WTC11 (cell line): ENCODE results near the gene PARM1. TPM values are rescaled to one million over a fixed set of nuclear protein-coding genes. Genes with fewer than 3 reads are reported as not detected.
A peak's percentile ranks its signal among the peaks of the same experiment; 100 is the strongest.

Experiments
- ATAC-seq: fragments of 200-7000 bp; cut with Tn5 transposase; 2 replicates; pipeline ENCODE4 v1.10.0; 2021; ENCODE audit warnings: mild to moderate bottlenecking, moderate library complexity
- CTCF ChIA-PET: fragments of 300-600 bp; sonication (Branson Sonifier 250); formaldehyde crosslinking; loops from one replicate; lab custom pipeline; 2021; ENCODE audit warnings: antibody characterized with exemption; lab: Charles Lee
- POLR2A ChIA-PET: fragments of 350-600 bp; sonication (Branson Sonifier 250); formaldehyde crosslinking; loops from one replicate; lab custom pipeline; 2021; ENCODE audit warnings: antibody characterized with exemption; lab: Charles Lee
- DNase-seq: peaks from one replicate; pipeline ENCODE4 v3.0.0; 2021; ENCODE audit warnings: low spot score
- H3K27ac Mint-ChIP-seq: 2 replicates; pipeline ENCODE4 v1.8.0; 2021; ENCODE audit warnings: mixed read lengths
- H3K27me3 Mint-ChIP-seq: 2 replicates; pipeline ENCODE4 v1.8.0; 2021; ENCODE audit warnings: low read depth, mild to moderate bottlenecking, moderate library complexity, mixed read lengths
- H3K36me3 Mint-ChIP-seq: 2 replicates; pipeline ENCODE4 v1.8.0; 2021; ENCODE audit warnings: mixed read lengths
- H3K4me1 Mint-ChIP-seq: 2 replicates; pipeline ENCODE4 v1.8.0; 2022; ENCODE audit warnings: mixed read lengths
- H3K4me3 Mint-ChIP-seq: 2 replicates; pipeline ENCODE4 v1.8.0; 2021; ENCODE audit warnings: mild to moderate bottlenecking, moderate library complexity, mixed read lengths
- H3K9me3 Mint-ChIP-seq: 2 replicates; pipeline ENCODE4 v1.8.0; 2021; ENCODE audit warnings: mixed read lengths
- ESRRA ChIP-seq: sonication (generic); formaldehyde crosslinking; IDR thresholded peaks from 2 replicates; pipeline ENCODE4 v1.8.1; 2022; ENCODE audit warnings: mild to moderate bottlenecking, missing genetic modification reagents, borderline replicate concordance
- ETV6 ChIP-seq: sonication (generic); formaldehyde crosslinking; IDR thresholded peaks from 2 replicates; pipeline ENCODE4 v1.8.1; 2022; ENCODE audit warnings: mild to moderate bottlenecking, missing genetic modification reagents
- JAZF1 ChIP-seq: fragments of 250-450 bp; sonication (Bioruptor Pico); IDR thresholded peaks from 2 replicates; pipeline ENCODE4 v1.9.0; 2021; ENCODE audit warnings: moderate library complexity, mild to moderate bottlenecking, inconsistent platforms
- JUN ChIP-seq: sonication (generic); formaldehyde crosslinking; IDR thresholded peaks from 2 replicates; pipeline ENCODE4 v1.8.0; 2023; ENCODE audit warnings: mild to moderate bottlenecking, missing genetic modification reagents
- MXD4 ChIP-seq: fragments of 250-450 bp; sonication (Bioruptor Pico); IDR thresholded peaks from 2 replicates; pipeline ENCODE4 v1.8.0; 2021; ENCODE audit warnings: mild to moderate bottlenecking, moderate library complexity, borderline replicate concordance
- MYBL2 ChIP-seq: sonication (generic); formaldehyde crosslinking; IDR thresholded peaks from 2 replicates; pipeline ENCODE4 v1.8.1; 2023; ENCODE audit warnings: mild to moderate bottlenecking, moderate library complexity, missing genetic modification reagents
- NFATC4 ChIP-seq: fragments of 250-450 bp; sonication (Bioruptor Pico); IDR thresholded peaks from 2 replicates; pipeline ENCODE4 v1.9.0; 2021; ENCODE audit warnings: mild to moderate bottlenecking
- RORB ChIP-seq: fragments of 250-450 bp; sonication (Bioruptor Pico); IDR thresholded peaks from 2 replicates; pipeline ENCODE4 v1.9.0; 2021; ENCODE audit warnings: mild to moderate bottlenecking
- SOX15 ChIP-seq: fragments of 250-450 bp; sonication (Bioruptor Pico); IDR thresholded peaks from 2 replicates; pipeline ENCODE4 v1.9.0; 2021; ENCODE audit warnings: mild to moderate bottlenecking
- SP1 ChIP-seq: sonication (generic); formaldehyde crosslinking; conservative IDR thresholded peaks from 2 replicates; pipeline ENCODE4 v1.8.1; 2022; ENCODE audit warnings: missing genetic modification reagents
- TEAD1 ChIP-seq: sonication (generic); formaldehyde crosslinking; IDR thresholded peaks from 2 replicates; pipeline ENCODE4 v1.8.0; 2022; ENCODE audit warnings: mild to moderate bottlenecking, missing genetic modification reagents
- ZNF232 ChIP-seq: sonication (generic); formaldehyde crosslinking; IDR thresholded peaks from 2 replicates; pipeline ENCODE4 v1.8.0; 2022; ENCODE audit warnings: mild to moderate bottlenecking, missing genetic modification reagents
- ZNF396 ChIP-seq: fragments of 250-450 bp; sonication (Bioruptor Pico); IDR thresholded peaks from 2 replicates; pipeline ENCODE4 v1.8.0; 2021; ENCODE audit warnings: mild to moderate bottlenecking, moderate library complexity, borderline replicate concordance
- total RNA-seq: library from RNA; stranded (reverse); gene quantifications from 3 replicates; pipeline ENCODE4 v1.2.3, GENCODE V29; 2021
- TF ChIP-seq, protein P1 (sequence below): fragments of 200-600 bp; IDR thresholded peaks from 2 replicates; pipeline ENCODE4 v1.8.0; 2022; ENCODE audit warnings: antibody characterized with exemption
- TF ChIP-seq, protein P2 (sequence below): sonication (generic); formaldehyde crosslinking; IDR thresholded peaks from 2 replicates; pipeline ENCODE4 v1.8.1; 2022; ENCODE audit warnings: mild to moderate bottlenecking, moderate library complexity, missing genetic modification reagents
- TF ChIP-seq, protein P3 (sequence below): fragments of 250-450 bp; sonication (Bioruptor Pico); IDR thresholded peaks from 2 replicates; pipeline ENCODE4 v1.9.0; 2021; ENCODE audit warnings: mild to moderate bottlenecking, borderline replicate concordance
- TF ChIP-seq, protein P4 (sequence below): fragments of 250-450 bp; sonication (Bioruptor Pico); IDR thresholded peaks from 2 replicates; pipeline ENCODE4 v1.8.0; 2021; ENCODE audit warnings: mild to moderate bottlenecking
- TF ChIP-seq, protein P5 (sequence below): sonication (generic); formaldehyde crosslinking; IDR thresholded peaks from 2 replicates; pipeline ENCODE4 v1.8.0; 2022; ENCODE audit warnings: missing genetic modification reagents
- TF ChIP-seq, protein P6 (sequence below): sonication (generic); formaldehyde crosslinking; IDR thresholded peaks from 2 replicates; pipeline ENCODE4 v1.8.0; 2022; ENCODE audit warnings: mild to moderate bottlenecking, missing genetic modification reagents
- TF ChIP-seq, protein P7 (sequence below): sonication (generic); formaldehyde crosslinking; IDR thresholded peaks from 2 replicates; pipeline ENCODE4 v1.8.0; 2023; ENCODE audit warnings: missing genetic modification reagents

Gene PARM1
- total RNA-seq, 1 experiment from 2014 or later = 6.3 TPM

DNA sequence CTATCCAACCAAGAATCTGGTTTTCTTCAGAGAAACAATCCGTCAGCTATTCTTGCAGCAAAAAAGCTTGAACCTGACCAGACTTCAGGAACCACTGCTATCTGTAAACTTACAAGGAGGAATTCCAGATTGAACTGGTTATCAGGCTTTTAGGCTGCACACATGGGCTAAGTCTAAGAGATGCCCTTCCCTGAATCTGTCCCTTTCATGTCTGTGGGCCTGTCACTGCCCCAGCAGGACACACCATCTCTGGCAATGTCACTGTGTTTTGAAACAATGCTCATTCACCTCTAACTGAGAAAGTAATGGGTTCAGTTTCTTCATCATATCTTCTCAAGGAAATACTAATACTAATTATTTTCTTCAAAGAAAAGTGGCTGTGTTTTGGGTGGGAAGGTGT is 72.8 kb downstream of the PARM1 start:
- Mint-ChIP-seq H3K27ac (no peak overlapping the region), H3K9me3 (peaks cover 28% of the 10 kb centered on the region), H3K4me3 (no peak overlapping the region)
- TF ChIP-seq NFATC4 (CRISPR knock-in tag) (no peak), ESRRA (no peak), MXD4 (CRISPR knock-in tag) (no peak), ETV6 (CRISPR knock-in tag) (no peak)
- TF ChIP-seq, protein P1, sequence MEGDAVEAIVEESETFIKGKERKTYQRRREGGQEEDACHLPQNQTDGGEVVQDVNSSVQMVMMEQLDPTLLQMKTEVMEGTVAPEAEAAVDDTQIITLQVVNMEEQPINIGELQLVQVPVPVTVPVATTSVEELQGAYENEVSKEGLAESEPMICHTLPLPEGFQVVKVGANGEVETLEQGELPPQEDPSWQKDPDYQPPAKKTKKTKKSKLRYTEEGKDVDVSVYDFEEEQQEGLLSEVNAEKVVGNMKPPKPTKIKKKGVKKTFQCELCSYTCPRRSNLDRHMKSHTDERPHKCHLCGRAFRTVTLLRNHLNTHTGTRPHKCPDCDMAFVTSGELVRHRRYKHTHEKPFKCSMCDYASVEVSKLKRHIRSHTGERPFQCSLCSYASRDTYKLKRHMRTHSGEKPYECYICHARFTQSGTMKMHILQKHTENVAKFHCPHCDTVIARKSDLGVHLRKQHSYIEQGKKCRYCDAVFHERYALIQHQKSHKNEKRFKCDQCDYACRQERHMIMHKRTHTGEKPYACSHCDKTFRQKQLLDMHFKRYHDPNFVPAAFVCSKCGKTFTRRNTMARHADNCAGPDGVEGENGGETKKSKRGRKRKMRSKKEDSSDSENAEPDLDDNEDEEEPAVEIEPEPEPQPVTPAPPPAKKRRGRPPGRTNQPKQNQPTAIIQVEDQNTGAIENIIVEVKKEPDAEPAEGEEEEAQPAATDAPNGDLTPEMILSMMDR = no peak
- TF ChIP-seq, protein P2, sequence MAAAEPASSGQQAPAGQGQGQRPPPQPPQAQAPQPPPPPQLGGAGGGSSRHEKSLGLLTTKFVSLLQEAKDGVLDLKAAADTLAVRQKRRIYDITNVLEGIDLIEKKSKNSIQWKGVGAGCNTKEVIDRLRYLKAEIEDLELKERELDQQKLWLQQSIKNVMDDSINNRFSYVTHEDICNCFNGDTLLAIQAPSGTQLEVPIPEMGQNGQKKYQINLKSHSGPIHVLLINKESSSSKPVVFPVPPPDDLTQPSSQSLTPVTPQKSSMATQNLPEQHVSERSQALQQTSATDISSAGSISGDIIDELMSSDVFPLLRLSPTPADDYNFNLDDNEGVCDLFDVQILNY = no peak
- TF ChIP-seq, all 79 proteins: peak for 0
- DNase-seq = no peak
- Mint-ChIP-seq H3K4me1 (peaks cover 23% of the 10 kb centered on the region), H3K36me3 (peaks cover 20% of the 10 kb centered on the region), H3K27me3 (peaks cover 7% of the 10 kb centered on the region)
- ChIA-PET POLR2A (no interaction called here), CTCF (no interaction called here)
- no peak for ATAC-seq

DNA sequence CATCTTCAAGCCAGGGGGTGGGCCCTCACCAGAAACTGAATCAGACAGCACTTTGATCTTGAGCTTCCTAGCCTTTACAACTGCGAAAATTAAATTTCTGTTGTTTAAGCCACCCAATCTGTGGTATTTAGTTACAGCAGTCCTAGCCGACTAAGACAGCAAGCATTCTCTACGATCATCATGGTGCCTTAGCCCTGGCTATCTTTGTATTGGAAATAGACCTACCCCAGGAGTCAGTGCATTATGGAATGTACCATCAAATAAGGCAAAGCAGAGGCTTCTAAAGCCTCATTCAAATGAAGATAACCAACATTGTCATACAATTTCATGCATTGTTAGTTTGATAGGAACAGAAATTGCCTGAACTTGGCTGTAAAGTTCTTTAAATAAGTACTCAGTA is 75.0 kb downstream of the PARM1 start:
- ATAC-seq = peak; percentile 93

DNA sequence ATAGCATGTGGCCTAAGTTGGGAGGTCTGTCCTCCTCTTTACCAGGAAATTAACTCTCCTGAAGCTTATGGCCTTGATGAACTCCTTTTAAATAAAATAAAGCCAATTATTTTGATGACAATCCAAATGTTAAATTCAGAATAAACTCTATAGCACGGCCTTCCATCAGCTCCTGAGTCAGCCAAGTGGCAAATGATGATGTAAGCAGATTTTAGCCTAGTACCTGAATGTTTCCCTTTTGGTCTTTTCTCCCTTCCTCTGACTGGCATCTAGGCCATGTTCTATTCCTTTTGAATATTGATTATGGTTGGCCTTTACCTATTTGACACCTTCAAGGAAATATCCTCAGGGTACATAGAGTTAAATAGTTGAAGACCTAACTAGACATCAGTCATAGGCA is 76.2 kb downstream of the PARM1 start:
- H3K27ac Mint-ChIP-seq = no peak overlapping the region
- H3K4me3 Mint-ChIP-seq = no peak overlapping the region
- DNase-seq (no peak), ATAC-seq (no peak)
- H3K36me3 Mint-ChIP-seq = peaks cover 27% of the 10 kb centered on the region
- CTCF ChIA-PET = no interaction called here
- H3K27me3 Mint-ChIP-seq = peaks cover 6% of the 10 kb centered on the region
- POLR2A ChIA-PET = no interaction called here
- H3K4me1 Mint-ChIP-seq = peaks cover 16% of the 10 kb centered on the region
- peaks cover 28% of the 10 kb centered on the region for H3K9me3 Mint-ChIP-seq
- no peak for TF ChIP-seq SOX15 (CRISPR knock-in tag)
- TF ChIP-seq RORB = no peak
- TF ChIP-seq, protein P3, sequence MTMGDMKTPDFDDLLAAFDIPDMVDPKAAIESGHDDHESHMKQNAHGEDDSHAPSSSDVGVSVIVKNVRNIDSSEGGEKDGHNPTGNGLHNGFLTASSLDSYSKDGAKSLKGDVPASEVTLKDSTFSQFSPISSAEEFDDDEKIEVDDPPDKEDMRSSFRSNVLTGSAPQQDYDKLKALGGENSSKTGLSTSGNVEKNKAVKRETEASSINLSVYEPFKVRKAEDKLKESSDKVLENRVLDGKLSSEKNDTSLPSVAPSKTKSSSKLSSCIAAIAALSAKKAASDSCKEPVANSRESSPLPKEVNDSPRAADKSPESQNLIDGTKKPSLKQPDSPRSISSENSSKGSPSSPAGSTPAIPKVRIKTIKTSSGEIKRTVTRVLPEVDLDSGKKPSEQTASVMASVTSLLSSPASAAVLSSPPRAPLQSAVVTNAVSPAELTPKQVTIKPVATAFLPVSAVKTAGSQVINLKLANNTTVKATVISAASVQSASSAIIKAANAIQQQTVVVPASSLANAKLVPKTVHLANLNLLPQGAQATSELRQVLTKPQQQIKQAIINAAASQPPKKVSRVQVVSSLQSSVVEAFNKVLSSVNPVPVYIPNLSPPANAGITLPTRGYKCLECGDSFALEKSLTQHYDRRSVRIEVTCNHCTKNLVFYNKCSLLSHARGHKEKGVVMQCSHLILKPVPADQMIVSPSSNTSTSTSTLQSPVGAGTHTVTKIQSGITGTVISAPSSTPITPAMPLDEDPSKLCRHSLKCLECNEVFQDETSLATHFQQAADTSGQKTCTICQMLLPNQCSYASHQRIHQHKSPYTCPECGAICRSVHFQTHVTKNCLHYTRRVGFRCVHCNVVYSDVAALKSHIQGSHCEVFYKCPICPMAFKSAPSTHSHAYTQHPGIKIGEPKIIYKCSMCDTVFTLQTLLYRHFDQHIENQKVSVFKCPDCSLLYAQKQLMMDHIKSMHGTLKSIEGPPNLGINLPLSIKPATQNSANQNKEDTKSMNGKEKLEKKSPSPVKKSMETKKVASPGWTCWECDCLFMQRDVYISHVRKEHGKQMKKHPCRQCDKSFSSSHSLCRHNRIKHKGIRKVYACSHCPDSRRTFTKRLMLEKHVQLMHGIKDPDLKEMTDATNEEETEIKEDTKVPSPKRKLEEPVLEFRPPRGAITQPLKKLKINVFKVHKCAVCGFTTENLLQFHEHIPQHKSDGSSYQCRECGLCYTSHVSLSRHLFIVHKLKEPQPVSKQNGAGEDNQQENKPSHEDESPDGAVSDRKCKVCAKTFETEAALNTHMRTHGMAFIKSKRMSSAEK (CRISPR knock-in tag) = no peak
- no peak for TF ChIP-seq ETV6 (CRISPR knock-in tag)
- no peak for TF ChIP-seq ZNF396 (CRISPR knock-in tag)
- TF ChIP-seq, protein P4, sequence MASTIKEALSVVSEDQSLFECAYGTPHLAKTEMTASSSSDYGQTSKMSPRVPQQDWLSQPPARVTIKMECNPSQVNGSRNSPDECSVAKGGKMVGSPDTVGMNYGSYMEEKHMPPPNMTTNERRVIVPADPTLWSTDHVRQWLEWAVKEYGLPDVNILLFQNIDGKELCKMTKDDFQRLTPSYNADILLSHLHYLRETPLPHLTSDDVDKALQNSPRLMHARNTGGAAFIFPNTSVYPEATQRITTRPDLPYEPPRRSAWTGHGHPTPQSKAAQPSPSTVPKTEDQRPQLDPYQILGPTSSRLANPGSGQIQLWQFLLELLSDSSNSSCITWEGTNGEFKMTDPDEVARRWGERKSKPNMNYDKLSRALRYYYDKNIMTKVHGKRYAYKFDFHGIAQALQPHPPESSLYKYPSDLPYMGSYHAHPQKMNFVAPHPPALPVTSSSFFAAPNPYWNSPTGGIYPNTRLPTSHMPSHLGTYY (CRISPR knock-in tag) = no peak
- TF ChIP-seq ZNF232 (CRISPR knock-in tag) = no peak
- TF ChIP-seq, protein P5, sequence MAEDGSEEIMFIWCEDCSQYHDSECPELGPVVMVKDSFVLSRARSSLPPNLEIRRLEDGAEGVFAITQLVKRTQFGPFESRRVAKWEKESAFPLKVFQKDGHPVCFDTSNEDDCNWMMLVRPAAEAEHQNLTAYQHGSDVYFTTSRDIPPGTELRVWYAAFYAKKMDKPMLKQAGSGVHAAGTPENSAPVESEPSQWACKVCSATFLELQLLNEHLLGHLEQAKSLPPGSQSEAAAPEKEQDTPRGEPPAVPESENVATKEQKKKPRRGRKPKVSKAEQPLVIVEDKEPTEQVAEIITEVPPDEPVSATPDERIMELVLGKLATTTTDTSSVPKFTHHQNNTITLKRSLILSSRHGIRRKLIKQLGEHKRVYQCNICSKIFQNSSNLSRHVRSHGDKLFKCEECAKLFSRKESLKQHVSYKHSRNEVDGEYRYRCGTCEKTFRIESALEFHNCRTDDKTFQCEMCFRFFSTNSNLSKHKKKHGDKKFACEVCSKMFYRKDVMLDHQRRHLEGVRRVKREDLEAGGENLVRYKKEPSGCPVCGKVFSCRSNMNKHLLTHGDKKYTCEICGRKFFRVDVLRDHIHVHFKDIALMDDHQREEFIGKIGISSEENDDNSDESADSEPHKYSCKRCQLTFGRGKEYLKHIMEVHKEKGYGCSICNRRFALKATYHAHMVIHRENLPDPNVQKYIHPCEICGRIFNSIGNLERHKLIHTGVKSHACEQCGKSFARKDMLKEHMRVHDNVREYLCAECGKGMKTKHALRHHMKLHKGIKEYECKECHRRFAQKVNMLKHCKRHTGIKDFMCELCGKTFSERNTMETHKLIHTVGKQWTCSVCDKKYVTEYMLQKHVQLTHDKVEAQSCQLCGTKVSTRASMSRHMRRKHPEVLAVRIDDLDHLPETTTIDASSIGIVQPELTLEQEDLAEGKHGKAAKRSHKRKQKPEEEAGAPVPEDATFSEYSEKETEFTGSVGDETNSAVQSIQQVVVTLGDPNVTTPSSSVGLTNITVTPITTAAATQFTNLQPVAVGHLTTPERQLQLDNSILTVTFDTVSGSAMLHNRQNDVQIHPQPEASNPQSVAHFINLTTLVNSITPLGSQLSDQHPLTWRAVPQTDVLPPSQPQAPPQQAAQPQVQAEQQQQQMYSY (CRISPR knock-in tag) = no peak
- TF ChIP-seq, protein P6, sequence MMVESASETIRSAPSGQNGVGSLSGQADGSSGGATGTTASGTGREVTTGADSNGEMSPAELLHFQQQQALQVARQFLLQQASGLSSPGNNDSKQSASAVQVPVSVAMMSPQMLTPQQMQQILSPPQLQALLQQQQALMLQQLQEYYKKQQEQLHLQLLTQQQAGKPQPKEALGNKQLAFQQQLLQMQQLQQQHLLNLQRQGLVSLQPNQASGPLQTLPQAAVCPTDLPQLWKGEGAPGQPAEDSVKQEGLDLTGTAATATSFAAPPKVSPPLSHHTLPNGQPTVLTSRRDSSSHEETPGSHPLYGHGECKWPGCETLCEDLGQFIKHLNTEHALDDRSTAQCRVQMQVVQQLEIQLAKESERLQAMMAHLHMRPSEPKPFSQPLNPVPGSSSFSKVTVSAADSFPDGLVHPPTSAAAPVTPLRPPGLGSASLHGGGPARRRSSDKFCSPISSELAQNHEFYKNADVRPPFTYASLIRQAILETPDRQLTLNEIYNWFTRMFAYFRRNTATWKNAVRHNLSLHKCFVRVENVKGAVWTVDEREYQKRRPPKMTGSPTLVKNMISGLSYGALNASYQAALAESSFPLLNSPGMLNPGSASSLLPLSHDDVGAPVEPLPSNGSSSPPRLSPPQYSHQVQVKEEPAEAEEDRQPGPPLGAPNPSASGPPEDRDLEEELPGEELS = no peak
- TF ChIP-seq NFATC4 (CRISPR knock-in tag) = no peak
- TF ChIP-seq JUN = no peak

More for the DNA sequence above, 75.0 kb downstream of the PARM1 start:
- peaks cover 7% of the 10 kb centered on the region for H3K27me3 Mint-ChIP-seq
- TF ChIP-seq SOX15 (CRISPR knock-in tag) (no peak), JAZF1 (CRISPR knock-in tag) (no peak), NFATC4 (CRISPR knock-in tag) (no peak), TEAD1 (CRISPR knock-in tag) (peak; percentile 38; the same call in 1 of the 2 replicates), MYBL2 (CRISPR knock-in tag) (no peak), SP1 (CRISPR knock-in tag) (no peak)
- TF ChIP-seq, protein P7, sequence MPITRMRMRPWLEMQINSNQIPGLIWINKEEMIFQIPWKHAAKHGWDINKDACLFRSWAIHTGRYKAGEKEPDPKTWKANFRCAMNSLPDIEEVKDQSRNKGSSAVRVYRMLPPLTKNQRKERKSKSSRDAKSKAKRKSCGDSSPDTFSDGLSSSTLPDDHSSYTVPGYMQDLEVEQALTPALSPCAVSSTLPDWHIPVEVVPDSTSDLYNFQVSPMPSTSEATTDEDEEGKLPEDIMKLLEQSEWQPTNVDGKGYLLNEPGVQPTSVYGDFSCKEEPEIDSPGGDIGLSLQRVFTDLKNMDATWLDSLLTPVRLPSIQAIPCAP (CRISPR knock-in tag) = no peak
- no peak overlapping the region for H3K4me3 Mint-ChIP-seq
- ChIA-PET CTCF (no interaction called here), POLR2A (no interaction called here)
- peaks cover 26% of the 10 kb centered on the region for H3K36me3 Mint-ChIP-seq
- peaks cover 23% of the 10 kb centered on the region for H3K4me1 Mint-ChIP-seq
- peak overlapping the region; percentile 41; the same call in 1 of the 2 replicates for H3K27ac Mint-ChIP-seq
- peaks cover 28% of the 10 kb centered on the region for H3K9me3 Mint-ChIP-seq
- DNase-seq = no peak
